Fibroblast of peridontal ligament (primary cell): Measurements from ENCODE around the gene GPD1L.
"Not testable (repeated sequence)": the region's sequence is repeated elsewhere in the genome, so short reads cannot be mapped to it uniquely, and the experiment has no call there.

ENCODE experiments used
- DNase-seq: peaks from one replicate; pipeline ENCODE4 v3.0.0-alpha.2; 2010; ENCODE audit errors: extremely low read depth

Gene GPD1L

DNA sequence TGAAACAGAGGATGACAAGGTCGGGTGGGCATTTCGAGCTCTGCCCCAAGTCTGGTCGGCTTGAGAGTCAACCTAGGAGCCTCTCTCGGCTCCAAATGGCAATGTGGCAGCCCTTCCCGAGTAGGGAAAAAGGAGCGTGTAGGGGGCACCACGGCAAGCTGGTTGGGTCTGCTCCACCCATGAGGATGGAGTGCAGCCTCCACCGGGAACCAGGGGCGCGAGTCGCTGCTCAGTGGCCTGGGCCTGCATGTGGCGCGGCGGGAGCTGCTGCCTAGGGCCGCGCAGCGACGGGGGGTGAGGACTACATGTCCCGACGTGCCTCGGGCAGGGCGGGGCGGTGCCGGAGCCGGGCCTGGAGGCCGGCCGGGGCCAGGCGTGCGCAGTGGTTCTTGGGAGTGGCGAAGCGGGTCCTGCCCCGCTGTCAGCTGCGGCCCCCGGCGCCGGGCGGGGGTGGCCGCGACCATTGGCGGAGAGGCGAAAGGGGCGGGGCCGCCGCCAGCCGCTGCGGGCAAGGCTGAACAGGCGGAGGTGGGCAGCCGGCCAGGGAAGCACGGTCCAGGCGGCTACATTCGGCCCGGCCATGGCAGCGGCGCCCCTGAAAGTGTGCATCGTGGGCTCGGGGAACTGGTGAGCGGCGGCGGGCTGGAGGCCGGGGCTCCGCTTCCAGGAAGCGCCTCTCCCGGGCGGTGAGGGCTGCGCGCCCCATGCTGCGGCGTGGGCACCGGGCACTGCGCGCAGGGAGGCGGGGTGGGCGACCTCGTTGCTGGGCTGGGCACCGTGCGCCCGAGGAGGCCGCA is at the start of gene GPD1L:
Gene GPD1L (plus strand): TSS at position 489 of the 797 bp plus-strand sequence. CDS start 92 bp downstream, at position 581.
- DNase-seq, result peak; percentile 84

DNA sequence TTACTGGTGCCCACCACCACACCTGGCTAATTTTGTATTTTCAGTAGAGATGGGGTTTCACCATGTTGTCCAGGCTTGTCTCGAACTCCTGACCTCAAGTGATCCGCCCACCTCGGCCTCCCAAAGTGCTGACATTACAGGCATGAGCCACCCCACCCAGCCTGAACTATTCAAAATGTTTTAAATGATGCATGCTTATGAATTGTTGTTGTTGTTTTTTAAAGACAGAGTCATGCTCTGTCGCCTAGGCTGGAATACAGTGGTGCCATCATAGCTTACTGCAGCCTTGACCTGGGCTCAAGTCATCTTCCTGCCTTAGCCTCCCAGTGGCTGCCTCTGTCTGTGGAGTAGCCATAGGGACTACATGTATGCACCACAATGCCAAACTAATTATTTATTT is 48.0 kb upstream of the GPD1L start:
- DNase-seq, result not testable (repeated sequence)

DNA sequence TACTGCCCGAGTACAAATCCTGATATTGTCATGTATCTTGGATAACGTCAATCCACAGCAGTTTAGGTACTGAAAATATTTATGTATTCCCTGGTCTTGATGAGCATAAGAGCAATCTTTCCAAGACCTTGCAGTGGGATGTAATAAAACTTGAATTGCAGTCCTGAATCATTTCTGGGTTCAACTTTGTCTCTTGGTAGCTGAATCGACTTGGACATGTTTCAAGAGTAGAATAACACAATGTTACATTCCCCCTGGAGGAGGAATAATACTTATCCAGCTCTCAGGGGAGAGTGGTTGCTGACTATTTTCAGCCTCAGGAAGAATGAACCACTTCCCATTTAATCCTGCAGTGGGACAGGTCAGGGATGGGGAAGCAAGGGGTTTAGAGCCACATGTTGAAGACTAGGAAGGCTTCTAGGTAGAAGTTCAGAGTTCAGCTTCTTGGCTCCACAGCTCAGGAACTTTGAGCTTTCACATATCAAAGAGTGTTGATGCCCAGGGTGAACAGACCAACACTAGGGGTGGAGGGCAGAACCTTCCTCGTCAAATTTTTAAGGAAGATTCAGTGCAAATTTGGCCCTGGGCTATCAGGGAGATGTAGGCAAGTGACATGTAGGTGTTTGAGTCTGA is 43.4 kb upstream of the GPD1L start:
- no peak for DNase-seq

DNA sequence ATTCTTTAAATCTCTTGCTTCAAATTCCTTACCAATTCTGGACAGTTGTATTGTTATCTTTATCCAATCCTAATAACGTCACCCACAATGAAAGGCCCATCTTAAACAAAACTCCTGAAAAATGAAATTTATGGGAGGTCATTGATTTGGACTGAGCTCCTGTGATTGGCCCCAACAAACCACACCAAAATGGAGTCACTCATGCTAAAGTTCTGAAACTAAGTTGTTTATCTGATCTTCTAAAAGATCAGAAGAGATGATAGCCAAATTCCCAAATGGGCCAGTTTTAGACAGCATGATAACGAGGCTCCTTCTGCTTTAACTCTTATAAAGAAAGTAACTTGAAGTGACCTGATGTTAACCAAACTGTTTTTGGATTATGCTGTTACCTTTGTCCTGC is 39.7 kb upstream of the GPD1L start:
- DNase-seq, result no peak

DNA sequence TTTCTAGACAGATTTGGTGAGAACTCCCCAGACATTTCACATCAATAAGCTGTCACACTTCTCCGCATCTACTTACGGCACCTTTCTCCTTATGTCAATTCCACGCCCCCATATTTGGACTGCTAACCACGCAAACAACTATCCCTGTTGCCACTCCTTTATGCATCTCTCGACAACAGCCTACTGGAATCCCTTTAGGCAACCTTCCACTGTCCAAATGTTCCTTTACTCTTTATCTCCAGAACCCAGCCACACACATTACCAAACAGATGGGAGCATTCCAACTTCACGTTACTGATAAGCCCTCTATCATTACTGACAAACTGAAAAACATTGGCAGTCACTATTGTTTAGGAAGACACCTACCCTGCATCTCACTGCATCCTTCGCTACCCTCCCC is 32.2 kb upstream of the GPD1L start:
- not testable (repeated sequence) for DNase-seq

DNA sequence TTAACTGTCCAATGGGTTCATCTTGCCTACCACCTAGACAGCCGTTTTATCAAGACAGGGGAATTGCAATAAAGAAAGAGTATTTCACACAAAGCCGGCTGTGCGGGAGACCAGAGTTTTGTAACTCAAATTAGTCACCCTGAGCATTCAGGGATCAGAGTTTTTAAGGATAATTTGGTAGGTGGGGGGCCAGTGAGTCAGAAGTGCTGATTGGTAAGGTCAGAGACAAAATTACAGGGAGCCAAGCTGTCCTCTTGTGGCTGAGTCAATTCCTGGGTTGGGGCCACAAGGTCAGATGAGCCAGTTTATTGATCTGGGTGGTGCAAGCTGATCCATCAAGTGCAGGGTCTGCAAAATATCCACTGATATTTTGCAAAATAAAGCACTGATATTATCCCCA is 29.9 kb upstream of the GPD1L start:
- peak; percentile 79 for DNase-seq

DNA sequence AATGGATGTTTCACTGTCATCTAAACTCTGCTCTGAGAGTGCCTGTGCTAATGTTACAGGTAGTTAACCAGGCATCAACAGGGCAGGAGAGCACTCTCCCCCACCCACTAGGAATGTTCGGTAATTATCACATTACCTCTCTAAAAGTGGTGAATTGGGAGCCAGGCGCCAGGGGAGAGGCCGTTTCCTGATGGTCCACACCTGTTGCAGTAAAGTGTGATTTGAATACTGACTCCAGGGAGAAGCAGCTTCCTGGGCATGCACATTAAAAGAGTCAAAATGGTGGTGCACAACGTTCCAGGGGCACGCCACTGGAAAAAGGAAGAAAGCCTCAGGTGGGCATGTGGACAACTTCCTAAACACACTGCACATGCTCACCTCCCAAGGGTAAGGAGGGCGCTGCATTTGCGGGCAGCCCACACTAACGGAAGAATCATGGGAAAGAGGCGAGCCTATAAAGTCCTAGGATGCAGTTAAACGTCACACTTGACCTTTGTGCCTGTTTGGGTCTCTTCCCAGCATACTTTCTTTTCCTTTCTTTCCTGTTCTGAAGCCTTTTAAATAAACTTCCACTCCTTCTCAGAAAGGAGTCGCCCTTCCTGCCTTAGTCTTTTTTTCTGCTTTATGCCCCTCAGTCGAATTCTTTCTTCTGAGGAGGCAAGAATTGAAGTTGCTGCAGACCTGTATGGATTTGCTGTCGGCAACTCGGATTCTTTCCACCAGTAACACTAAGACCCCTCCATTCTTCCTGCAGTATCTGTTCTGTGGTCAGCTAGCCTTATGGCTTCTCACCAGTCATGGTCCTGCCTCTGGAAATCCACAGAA is 28.9 kb upstream of the GPD1L start:
- no peak for DNase-seq

DNA sequence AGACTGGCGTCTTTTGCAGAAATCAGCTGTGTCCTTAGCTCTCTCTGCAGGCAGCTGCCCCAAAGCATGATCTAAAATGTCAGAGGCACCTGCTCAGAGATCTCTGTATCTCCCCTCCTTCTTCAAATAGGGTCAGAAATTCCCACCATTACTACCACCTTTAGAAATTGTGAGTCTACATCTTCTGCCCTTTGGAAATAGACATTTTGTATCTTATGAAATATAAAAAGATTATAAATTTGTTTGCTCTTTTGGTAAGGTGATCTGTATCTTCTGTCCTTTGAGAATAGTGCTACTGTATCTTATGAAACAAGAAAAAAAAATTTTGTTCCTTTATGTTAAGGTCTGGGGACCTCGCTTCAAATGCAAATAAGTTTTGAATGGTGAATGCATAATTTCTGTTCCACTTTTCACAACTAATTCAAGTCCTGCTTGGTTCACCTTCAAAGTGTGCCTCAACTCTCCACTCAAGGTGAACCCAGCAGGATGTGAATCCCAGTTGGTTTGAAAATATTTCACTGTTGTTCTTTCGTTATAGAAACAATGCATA is 28.3 kb upstream of the GPD1L start:
- DNase-seq, result no peak

DNA sequence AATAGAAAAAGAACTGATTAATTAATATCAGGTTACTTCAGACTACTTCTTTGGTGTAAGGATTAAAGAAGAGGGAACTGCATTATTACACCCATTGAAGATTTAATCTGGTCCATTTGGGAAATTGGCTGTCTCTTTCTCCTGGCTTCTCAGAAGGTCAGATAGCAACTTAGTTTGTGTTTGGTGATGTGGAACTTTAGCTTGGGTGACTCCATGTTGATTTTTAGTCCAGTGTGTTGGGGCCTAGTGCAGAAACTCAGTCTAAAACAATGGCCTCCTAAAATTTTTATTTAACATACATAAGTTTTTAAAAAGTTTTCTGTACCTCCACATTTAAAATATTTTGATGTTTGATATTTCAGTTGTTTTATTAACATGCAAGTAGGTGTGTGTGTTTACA is 27.6 kb upstream of the GPD1L start:
- DNase-seq, result no peak

DNA sequence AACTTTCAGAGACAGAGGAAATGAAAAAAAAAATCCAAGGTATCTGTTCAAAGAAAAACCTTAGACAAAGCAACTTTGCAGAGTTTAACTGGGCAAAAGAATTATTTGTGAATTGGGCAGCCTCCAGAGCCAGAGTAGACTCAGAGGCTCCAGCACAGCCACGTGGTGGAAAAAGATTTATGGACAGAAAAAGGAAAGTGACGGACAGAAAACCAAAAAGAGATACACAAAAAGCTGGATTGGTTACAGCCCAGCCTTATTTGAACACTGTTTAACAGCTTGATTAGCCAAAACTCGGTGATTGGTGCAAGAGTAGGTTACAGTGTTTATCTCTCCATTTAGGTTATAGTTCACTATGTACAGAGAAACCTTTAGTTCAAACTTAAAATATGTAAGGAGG is 23.7 kb upstream of the GPD1L start:
- DNase-seq, result peak; percentile 36

DNA sequence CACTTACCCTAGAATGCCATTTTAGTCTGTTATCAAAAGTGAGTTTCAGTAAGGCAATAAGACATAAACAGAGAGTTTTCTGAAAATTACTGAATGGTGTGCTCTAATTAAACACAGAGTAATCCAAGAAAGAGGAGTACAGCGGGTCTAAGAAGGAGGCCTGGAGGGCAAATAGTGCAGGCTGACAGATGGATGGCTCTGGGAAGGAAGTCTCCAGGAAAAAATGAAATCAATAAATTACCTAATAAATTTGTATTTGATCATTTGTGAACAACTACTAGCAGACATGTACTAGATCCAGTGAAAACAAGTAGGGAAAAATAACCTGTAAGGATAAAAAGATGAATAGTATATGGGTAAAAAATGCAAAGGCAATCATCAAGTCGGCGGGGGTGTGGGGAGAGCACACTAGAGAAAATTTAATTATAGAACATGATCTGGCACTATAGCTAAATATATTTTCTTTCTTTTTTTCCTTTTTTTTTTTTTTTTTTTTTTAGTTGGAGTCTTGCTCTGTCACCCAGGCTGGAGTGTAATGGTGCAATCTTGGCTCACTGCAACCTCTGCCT is 22.6 kb upstream of the GPD1L start:
- DNase-seq, result no peak

DNA sequence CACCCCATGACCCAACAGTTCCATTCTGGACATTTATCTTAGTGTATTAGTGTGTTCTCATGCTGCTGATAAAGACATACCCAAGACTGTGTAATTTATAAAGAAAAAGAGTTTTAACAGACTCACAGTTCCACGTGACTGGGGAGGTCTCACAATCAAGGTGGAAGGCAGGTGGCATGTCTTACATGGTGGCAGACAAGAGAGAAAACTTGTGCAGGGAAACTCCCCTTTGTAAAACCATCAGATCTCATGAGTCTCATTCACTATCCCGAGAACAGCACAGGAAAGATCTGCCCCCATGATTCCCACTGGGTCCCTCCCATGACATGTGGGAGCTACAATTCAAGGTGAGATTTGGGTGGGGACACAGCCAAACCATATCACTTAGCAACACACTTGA is 21.6 kb upstream of the GPD1L start:
- no peak for DNase-seq

DNA sequence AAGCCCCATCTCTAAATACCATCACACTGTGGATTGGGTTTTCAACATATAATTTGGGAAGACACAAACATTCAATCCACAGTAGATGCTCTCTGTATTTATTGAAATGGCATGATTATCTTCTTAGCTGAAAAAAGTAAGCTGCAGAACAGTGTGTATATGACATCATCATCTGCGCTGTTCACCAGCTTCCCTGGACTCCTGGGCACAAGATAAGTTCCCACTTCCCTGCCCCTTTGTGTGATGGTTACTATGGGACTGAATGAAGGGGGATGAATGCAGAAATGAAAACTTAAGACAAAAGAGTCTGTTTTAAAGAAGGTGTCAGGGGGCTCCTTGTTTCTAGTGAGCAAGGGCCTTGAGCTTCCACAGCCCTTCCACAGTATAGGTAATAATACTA is 20.0 kb upstream of the GPD1L start:
- DNase-seq, result no peak

DNA sequence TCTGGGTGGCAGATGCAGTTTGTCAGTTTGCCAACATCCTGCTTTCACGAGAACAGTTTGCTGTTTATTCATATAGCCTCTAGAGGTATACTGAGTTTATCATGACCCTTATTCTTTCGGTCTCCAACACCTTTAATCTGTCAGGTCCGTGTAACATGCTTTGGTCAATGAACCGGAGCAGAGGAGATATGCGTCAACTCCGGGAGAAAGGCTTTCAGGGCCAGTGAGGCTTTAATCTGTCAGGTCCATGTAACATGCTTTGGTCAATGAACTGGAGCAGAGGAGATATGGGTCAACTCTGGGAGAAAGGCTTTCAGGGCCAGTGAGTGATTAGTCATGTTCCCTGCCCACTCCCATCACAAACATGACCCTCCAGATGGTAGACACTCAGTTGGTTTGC is 16.9 kb upstream of the GPD1L start:
- DNase-seq, result no peak

DNA sequence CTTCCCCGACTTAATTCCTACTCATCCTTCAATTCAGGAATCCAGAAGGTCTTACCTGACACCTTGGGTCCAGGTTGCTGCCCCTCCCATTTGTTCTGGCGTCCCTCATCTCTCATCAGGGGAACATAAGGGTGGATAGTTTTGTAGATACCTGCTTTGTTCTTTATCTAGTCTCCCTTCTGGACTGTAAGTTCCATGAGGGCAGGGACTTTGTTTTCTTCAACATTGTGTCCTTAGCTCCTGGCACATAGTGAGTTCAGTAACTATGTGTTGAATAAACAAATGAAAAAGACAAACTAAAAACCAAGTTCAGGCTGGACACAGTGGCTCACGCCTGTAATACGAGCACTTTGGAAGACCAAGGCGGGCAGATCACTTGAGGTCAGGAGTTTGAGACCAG is 13.2 kb upstream of the GPD1L start:
- no peak for DNase-seq

DNA sequence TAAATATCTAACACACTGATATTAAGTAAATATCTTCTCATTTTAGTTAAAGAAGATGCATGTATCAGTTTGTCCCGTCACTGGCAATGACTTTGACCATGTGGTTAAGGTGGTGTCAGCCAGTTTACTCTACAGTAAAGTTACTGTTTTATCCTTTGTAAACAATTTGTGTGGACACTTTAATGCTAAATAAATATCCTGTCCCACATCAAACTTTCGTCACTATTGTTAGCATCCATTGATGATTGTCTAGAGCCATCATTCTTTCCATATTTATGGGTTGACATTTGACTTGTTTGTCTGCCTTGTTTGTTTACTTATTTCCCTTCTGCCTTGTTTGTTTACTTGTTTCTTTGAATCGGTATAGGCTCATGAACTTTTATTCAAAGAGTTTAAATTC is 11.0 kb upstream of the GPD1L start:
- no peak for DNase-seq

DNA sequence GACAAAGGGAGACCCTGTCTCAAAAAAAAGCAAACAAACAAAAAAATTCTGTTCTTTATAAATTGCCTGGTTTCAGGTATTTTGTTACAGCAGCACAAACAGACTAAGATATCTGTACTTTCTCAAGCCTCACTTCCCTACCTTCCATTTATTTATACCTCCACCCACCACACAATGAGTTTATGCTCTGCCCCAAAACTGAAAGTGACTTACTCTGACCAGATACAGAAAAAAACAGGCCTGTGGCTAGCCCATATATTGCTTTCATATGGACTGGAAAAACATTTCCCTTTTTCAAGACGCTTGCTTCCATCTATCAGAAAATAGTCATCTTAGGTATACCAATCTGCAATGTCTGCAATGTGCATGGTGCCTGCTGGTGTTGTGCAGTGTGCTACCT is 8.7 kb upstream of the GPD1L start:
- DNase-seq, result no peak

DNA sequence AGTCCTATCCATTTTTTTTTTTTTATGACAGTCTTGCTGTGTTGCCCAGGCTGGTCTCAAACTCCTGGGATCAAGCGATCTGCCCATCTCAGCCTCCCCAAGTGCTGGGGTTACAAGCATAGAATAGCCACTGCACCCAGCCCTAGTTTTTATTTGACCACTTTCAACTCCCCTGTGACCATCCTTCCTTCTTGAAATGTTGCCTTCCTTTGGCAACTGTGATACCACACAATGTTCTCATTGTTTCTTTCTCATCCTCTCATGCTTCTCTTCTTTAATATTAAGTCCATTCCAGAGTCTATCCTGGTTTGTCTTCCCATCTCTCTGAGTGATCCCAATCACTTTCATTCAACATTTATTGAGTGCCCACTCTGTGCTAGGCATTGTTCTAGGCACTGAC is 7.9 kb upstream of the GPD1L start:
- no peak for DNase-seq

DNA sequence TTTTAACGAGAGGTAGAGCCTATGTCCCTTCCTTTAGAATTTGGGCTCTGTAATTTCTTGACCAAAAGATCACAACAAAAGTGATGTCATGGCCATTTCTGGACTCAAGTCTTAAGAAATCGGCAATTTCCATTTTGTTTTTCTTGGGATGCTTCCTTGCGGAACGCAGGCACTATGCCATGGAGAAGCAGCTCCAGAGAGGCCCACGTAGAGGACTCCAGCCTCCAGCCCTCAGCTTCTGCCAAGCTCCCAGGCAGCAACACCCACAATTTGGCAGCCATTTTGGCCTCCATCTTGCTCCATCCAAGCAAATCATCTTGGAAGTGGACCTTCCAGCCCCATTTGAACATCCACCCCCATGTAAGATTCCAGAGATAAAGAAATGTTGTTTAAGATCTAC is 6.0 kb upstream of the GPD1L start:
- DNase-seq, result no peak

DNA sequence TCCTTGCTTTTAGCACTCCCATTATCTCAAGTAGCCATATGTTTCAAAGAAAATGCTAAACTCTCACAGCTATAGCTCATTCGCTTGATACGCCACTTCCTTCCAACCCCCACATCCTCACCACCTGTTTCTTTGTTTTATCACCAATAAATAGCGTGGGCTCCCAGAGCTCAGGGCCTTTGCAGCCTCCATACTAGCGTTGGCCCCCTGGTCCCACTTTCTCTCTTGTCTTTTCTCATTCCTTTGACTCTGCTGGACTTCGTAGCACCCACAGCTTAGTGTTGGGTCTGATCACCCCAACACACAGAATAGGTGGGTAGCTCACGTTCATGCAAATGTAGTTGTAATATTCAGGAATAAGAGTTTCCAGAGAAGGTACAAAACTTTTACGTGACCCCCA is 4.1 kb upstream of the GPD1L start:
- no peak for DNase-seq

DNA sequence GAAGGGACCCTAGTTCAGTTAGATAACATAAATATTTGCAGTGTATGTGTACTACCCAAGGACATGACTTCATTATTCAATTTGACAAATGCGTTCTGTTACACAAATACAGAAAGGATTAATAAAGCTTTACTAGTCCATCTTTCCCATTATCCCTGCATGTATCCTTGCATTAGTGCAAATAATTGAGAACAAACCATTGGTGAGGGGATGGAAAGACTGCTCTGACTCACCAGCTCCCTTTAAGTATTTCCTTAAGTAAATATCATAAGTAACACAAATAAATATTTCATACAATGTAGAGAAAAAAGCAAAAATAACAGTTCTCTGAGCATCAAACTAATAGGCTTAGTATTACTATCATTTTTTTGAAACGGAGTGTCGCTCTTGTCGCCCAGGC is 1.9 kb upstream of the GPD1L start:
- no peak for DNase-seq
